GM23248 (cell line): ENCODE results near the gene ACSS2. TPM values are rescaled to one million over a fixed set of nuclear protein-coding genes. Genes with fewer than 3 reads are reported as not detected.

Experiments
- DNase-seq: peaks from one replicate; pipeline ENCODE4 v3.0.0-alpha.2; 2015
- H2AFZ ChIP-seq: fragments of 200-600 bp; sonication (generic); 2 replicates; pipeline ENCODE4 v1.6.1; 2016; ENCODE audit warnings: antibody characterized with exemption
- H3F3A ChIP-seq: fragments of 200-600 bp; sonication (generic); 2 replicates; pipeline ENCODE4 v1.6.1; 2016; ENCODE audit warnings: mild to moderate bottlenecking, antibody characterized with exemption, mixed run types; ENCODE audit not compliant: insufficient read depth
- H3K27ac ChIP-seq: fragments of 200-600 bp; sonication (generic); 2 replicates; pipeline ENCODE4 v1.5.1; 2016; ENCODE audit warnings: mild to moderate bottlenecking
- H3K27me3 ChIP-seq: fragments of 200-600 bp; sonication (generic); replicated peaks from 2 replicates; pipeline ENCODE4 v1.6.1; 2016; ENCODE audit warnings: mild to moderate bottlenecking; ENCODE audit not compliant: insufficient read depth
- H3K36me3 ChIP-seq: fragments of 200-600 bp; sonication (generic); 2 replicates; pipeline ENCODE4 v1.6.1; 2016; ENCODE audit warnings: low read depth, mild to moderate bottlenecking
- H3K4me1 ChIP-seq: fragments of 200-600 bp; sonication (generic); 2 replicates; pipeline ENCODE4 v1.6.1; 2016; ENCODE audit warnings: mild to moderate bottlenecking; ENCODE audit not compliant: insufficient read depth
- H3K4me2 ChIP-seq: fragments of 200-600 bp; sonication (generic); one replicate; pipeline ENCODE4 v1.6.1; 2016; ENCODE audit warnings: mild to moderate bottlenecking; ENCODE audit not compliant: unreplicated experiment
- H3K4me3 ChIP-seq: fragments of 200-600 bp; sonication (generic); 2 replicates; pipeline ENCODE4 v1.5.1; 2016; ENCODE audit warnings: mild to moderate bottlenecking
- H3K79me2 ChIP-seq: fragments of 200-600 bp; sonication (generic); 2 replicates; pipeline ENCODE4 v1.6.1; 2016; ENCODE audit warnings: mild to moderate bottlenecking; ENCODE audit not compliant: insufficient read depth
- H3K9ac ChIP-seq: fragments of 200-600 bp; sonication (generic); 2 replicates; pipeline ENCODE4 v1.6.1; 2016; ENCODE audit warnings: mild to moderate bottlenecking
- H3K9me2 ChIP-seq: fragments of 200-600 bp; sonication (generic); 2 replicates; pipeline ENCODE4 v1.6.1; 2016; ENCODE audit warnings: mixed run types, mild to moderate bottlenecking, moderate library complexity; ENCODE audit not compliant: insufficient read depth
- H3K9me3 ChIP-seq: fragments of 200-600 bp; sonication (generic); one replicate; pipeline ENCODE4 v1.6.1; 2017; ENCODE audit warnings: low read depth
- H4K20me1 ChIP-seq: fragments of 200-600 bp; sonication (generic); 2 replicates; pipeline ENCODE4 v1.6.0; 2016; ENCODE audit not compliant: insufficient read depth
- EZH2 ChIP-seq: fragments of 200-600 bp; sonication (generic); IDR thresholded peaks from 2 replicates; pipeline ENCODE4 v1.6.1; 2018; ENCODE audit warnings: antibody characterized with exemption, mild to moderate bottlenecking; ENCODE audit not compliant: insufficient read depth, poor library complexity, severe bottlenecking
- EZH2phosphoT487 ChIP-seq: fragments of 200-600 bp; sonication (generic); IDR thresholded peaks from 2 replicates; pipeline ENCODE4 v1.6.1; 2018; ENCODE audit warnings: antibody characterized with exemption, moderate library complexity, mild to moderate bottlenecking, low read depth; ENCODE audit not compliant: insufficient read depth
- WGBS, 2 experiments: methylation state at CpG; one replicate each; pipeline ENCODE4 v1.1.6; 2015 to 2017; ENCODE audit warnings: low lambda C conversion rate in 2 of 2, low coverage in 1 of 2; ENCODE audit errors: missing lambda C conversion rate in 2 of 2; 5-methylcytosine and 5-hydroxymethylcytosine counted together
- in situ Hi-C: fragments of 300-500 bp; cut with MboI; formaldehyde crosslinking; loops from 2 replicates; pipeline ENCODE4 v1.15.0; 2020
- polyA plus RNA-seq: library from polyadenylated mRNA; unstranded; fragments of >200 nt; fragmentation: Nextera tagmentation; extraction: Ambion mirVana; gene quantifications from 2 replicates; pipeline ENCODE4 v1.2.1, GENCODE V29; 2016
- total RNA-seq: library from RNA; depleted of rRNA; stranded (reverse); fragments of >200 nt; shearing (Covaris generic); gene quantifications from 2 replicates; pipeline ENCODE4 v1.2.3, GENCODE V29; 2014

Gene ACSS2
- total and polyA plus RNA-seq, 2 experiments from 2014 or later = 14.3 to 33.3 TPM

DNA sequence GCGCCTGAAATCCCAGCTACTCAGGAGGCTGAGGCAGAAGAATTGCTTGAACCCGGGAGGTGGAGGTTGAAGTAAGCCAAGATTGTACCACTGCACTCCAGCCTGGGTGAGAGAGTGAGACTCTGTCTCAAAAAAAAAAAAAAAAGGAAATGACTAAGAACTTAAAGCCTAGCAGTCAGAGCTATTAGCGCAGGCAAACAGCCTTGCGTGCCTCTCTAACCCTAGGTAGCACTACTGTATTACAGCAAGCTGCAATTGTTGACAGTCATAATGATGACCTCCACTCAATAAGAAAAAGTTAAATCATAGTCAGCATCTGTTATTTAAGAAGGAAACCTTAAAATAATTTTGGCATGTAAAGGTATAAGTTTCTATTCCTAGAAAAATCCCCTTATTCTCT, 64.8 kb downstream of the ACSS2 start:
- H3F3A ChIP-seq = no peaks in the 10 kb centered on the region; the same call in 1 of the 2 replicates
- no peaks in the 10 kb centered on the region for H3K4me1 ChIP-seq
- DNase-seq = peak; percentile 32
- TF ChIP-seq EZH2phosphoT487 = no peak
- TF ChIP-seq EZH2 = no peak
- no peaks in the 10 kb centered on the region for H3K79me2 ChIP-seq
- 90 to 93% methylated on average over 4 of the region's 4 CpGs for WGBS, 2 experiments
- no peak overlapping the region for H2AFZ ChIP-seq
- H3K9me3 ChIP-seq = no peaks in the 10 kb centered on the region
- H4K20me1 ChIP-seq = no peaks in the 10 kb centered on the region
- H3K27me3 ChIP-seq = no peaks in the 10 kb centered on the region
- H3K9me2 ChIP-seq = no peaks in the 10 kb centered on the region
- in situ Hi-C loops = no loop called here
- H3K36me3 ChIP-seq = peaks cover 24% of the 10 kb centered on the region; the same call in 1 of the 2 replicates
- no peak overlapping the region for H3K9ac ChIP-seq
- H3K4me2 ChIP-seq = no peak overlapping the region
- no peak overlapping the region for H3K27ac ChIP-seq
- H3K4me3 ChIP-seq = no peak overlapping the region

DNA sequence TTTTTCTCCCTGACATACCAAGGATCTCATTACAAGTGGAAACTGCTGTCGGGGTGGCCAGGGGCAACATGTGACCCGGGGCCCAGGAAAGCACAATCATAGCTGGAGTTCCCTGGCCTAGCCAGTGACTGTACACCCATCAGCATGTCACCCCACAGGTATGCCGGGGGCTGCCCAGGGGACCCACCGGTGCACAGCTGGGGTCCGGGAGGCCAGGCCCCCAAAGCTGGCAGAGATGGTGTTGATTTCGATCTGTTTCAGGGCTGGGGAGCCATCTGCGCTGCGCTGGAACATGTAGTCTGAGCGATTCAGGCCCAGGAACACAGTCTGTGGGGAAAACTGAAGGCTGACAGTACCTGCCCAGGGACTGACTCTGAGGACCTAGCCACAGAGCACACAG, 65.9 kb downstream of the ACSS2 start:
- H3K36me3 ChIP-seq = peaks cover 18% of the 10 kb centered on the region; the same call in 1 of the 2 replicates
- H3K4me1 ChIP-seq = peaks cover under 1% of the 10 kb centered on the region; the same call in 1 of the 2 replicates
- 96 to 97% methylated on average over 7 to 8 of the region's 9 CpGs for WGBS, 2 experiments
- no peak overlapping the region for H3K4me3 ChIP-seq
- in situ Hi-C loops = no loop called here
- no peaks in the 10 kb centered on the region for H3K9me3 ChIP-seq
- no peaks in the 10 kb centered on the region; the same call in 1 of the 2 replicates for H3F3A ChIP-seq
- TF ChIP-seq EZH2phosphoT487 = no peak
- TF ChIP-seq EZH2 = no peak
- H2AFZ ChIP-seq = no peak overlapping the region
- H3K27ac ChIP-seq = no peak overlapping the region
- DNase-seq = no peak
- H3K9me2 ChIP-seq = no peaks in the 10 kb centered on the region
- H3K79me2 ChIP-seq = no peaks in the 10 kb centered on the region
- H4K20me1 ChIP-seq = no peaks in the 10 kb centered on the region
- H3K27me3 ChIP-seq = no peaks in the 10 kb centered on the region
- H3K9ac ChIP-seq = no peak overlapping the region
- no peak overlapping the region for H3K4me2 ChIP-seq

- Histone ChIP-seq H3K9ac (no peak overlapping the region), H3K36me3 (0 out of 2 replicates have a peak, but pooled peaks cover 18% of the 10 kb centered on the region)
- in situ Hi-C loops = no loop called here
These were observed 67.6 kb downstream of the ACSS2 start for GRCh38 chr20:34943808-34944567.

GRCh38 chr20:34945315-34946077, 69.1 kb downstream of the ACSS2 start:
- Histone ChIP-seq H4K20me1 (no peaks in the 10 kb centered on the region), H3K79me2 (no peaks in the 10 kb centered on the region), H3K27me3 (no peaks in the 10 kb centered on the region), H3K4me3 (no peak overlapping the region), H3K36me3 (0 out of 2 replicates have a peak, but pooled peaks cover 9% of the 10 kb centered on the region), H3F3A (peaks cover 20% of the 10 kb centered on the region), H3K9me3 (no peaks in the 10 kb centered on the region), H3K4me2 (no peak overlapping the region), H2AFZ (no peak overlapping the region), H3K4me1 (peaks cover 24% of the 10 kb centered on the region), H3K9me2 (no peaks in the 10 kb centered on the region), H3K9ac (no peak overlapping the region), H3K27ac (no peak overlapping the region)
- in situ Hi-C loops = no loop called here
- no peak for DNase-seq
- WGBS, 2 experiments = 96 to 98% methylated on average over 7 of the region's 7 CpGs
- no peak for TF ChIP-seq EZH2phosphoT487
- no peak for TF ChIP-seq EZH2

More at GRCh38 chr20:34943808-34944567, 67.6 kb downstream of the ACSS2 start:
- Histone ChIP-seq H3K4me2 (no peak overlapping the region), H3K27ac (no peak overlapping the region), H3K79me2 (no peaks in the 10 kb centered on the region), H3K9me3 (no peaks in the 10 kb centered on the region), H3K27me3 (no peaks in the 10 kb centered on the region), H3F3A (peaks cover 6% of the 10 kb centered on the region), H3K4me1 (peaks cover 12% of the 10 kb centered on the region), H3K4me3 (no peak overlapping the region), H2AFZ (no peak overlapping the region), H3K9me2 (no peaks in the 10 kb centered on the region), H4K20me1 (no peaks in the 10 kb centered on the region)
- no peak for DNase-seq
- TF ChIP-seq EZH2 (no peak), EZH2phosphoT487 (no peak)
- WGBS, 2 experiments = 86 to 90% methylated on average over 2 of the region's 2 CpGs
